ENCODE results near the gene ABTB1. TPM values are rescaled to one million over a fixed set of nuclear protein-coding genes. Genes with fewer than 3 reads are reported as not detected.
A peak's percentile ranks its signal among the peaks of the same experiment; 100 is the strongest.

ABTB1 gene
- total RNA-seq, 1 donor from 2014 or later = 8.7 TPM

GRCh38 chr3:127629467-127630403 lies 43.0 kb upstream of the ABTB1 start:
- peaks cover 10% of the 10 kb centered on the region for H3K36me3 Mint-ChIP-seq (ENCODE audit: low read depth, unreplicated experiment)
- H3K27me3 Mint-ChIP-seq (ENCODE audit: unreplicated experiment) = peaks cover 17% of the 10 kb centered on the region
- no peaks in the 10 kb centered on the region for H3K9me3 Mint-ChIP-seq (ENCODE audit: unreplicated experiment)
- no peak for TF ChIP-seq CTCF (IDR thresholded peaks at IDR 0.05; ENCODE audit: unreplicated experiment)
- DNase-seq (ENCODE audit: low spot score) = no peak
- peaks cover 15% of the 10 kb centered on the region for H3K4me1 Mint-ChIP-seq (ENCODE audit: unreplicated experiment)
- H3K4me3 Mint-ChIP-seq (ENCODE audit: unreplicated experiment) = peak overlapping the region; percentile 85
- H3K27ac Mint-ChIP-seq (ENCODE audit: unreplicated experiment) = no peak overlapping the region

GRCh38 chr3:127630811-127631714 lies 41.7 kb upstream of the ABTB1 start:
- DNase-seq (ENCODE audit: low spot score) = no peak
- H3K4me3 Mint-ChIP-seq (ENCODE audit: unreplicated experiment) = no peak overlapping the region
- TF ChIP-seq CTCF (IDR thresholded peaks at IDR 0.05; ENCODE audit: unreplicated experiment) = no peak
- H3K27me3 Mint-ChIP-seq (ENCODE audit: unreplicated experiment) = peaks cover 17% of the 10 kb centered on the region
- H3K4me1 Mint-ChIP-seq (ENCODE audit: unreplicated experiment) = peaks cover 15% of the 10 kb centered on the region
- peaks cover 10% of the 10 kb centered on the region for H3K36me3 Mint-ChIP-seq (ENCODE audit: low read depth, unreplicated experiment)
- no peaks in the 10 kb centered on the region for H3K9me3 Mint-ChIP-seq (ENCODE audit: unreplicated experiment)
- H3K27ac Mint-ChIP-seq (ENCODE audit: unreplicated experiment) = peak overlapping the region; percentile 59

- peaks cover 15% of the 10 kb centered on the region for H3K4me1 Mint-ChIP-seq (ENCODE audit: unreplicated experiment)
- H3K27ac Mint-ChIP-seq (ENCODE audit: unreplicated experiment) = no peak overlapping the region
- TF ChIP-seq CTCF (IDR thresholded peaks at IDR 0.05; ENCODE audit: unreplicated experiment) = no peak
- H3K9me3 Mint-ChIP-seq (ENCODE audit: unreplicated experiment) = no peaks in the 10 kb centered on the region
- no peak overlapping the region for H3K4me3 Mint-ChIP-seq (ENCODE audit: unreplicated experiment)
- DNase-seq (ENCODE audit: low spot score) = no peak
- peaks cover 17% of the 10 kb centered on the region for H3K27me3 Mint-ChIP-seq (ENCODE audit: unreplicated experiment)
- peaks cover 10% of the 10 kb centered on the region for H3K36me3 Mint-ChIP-seq (ENCODE audit: low read depth, unreplicated experiment)
Measured at GRCh38 chr3:127632035-127632820, 40.5 kb upstream of the ABTB1 start.

- peaks cover 6% of the 10 kb centered on the region for H3K36me3 Mint-ChIP-seq (ENCODE audit: low read depth, unreplicated experiment)
- H3K27ac Mint-ChIP-seq (ENCODE audit: unreplicated experiment) = no peak overlapping the region
- H3K4me3 Mint-ChIP-seq (ENCODE audit: unreplicated experiment) = no peak overlapping the region
- peaks cover 12% of the 10 kb centered on the region for H3K27me3 Mint-ChIP-seq (ENCODE audit: unreplicated experiment)
- TF ChIP-seq CTCF (IDR thresholded peaks at IDR 0.05; ENCODE audit: unreplicated experiment) = no peak
- no peaks in the 10 kb centered on the region for H3K9me3 Mint-ChIP-seq (ENCODE audit: unreplicated experiment)
- H3K4me1 Mint-ChIP-seq (ENCODE audit: unreplicated experiment) = peaks cover 19% of the 10 kb centered on the region
- no peak for DNase-seq (ENCODE audit: low spot score)
Measured at GRCh38 chr3:127634653-127635052, 38.1 kb upstream of the ABTB1 start.

Measured in endothelial cell (in vitro differentiated cells).